Measurements from ENCODE around the gene FOXE3.

FOXE3 gene

DNA sequence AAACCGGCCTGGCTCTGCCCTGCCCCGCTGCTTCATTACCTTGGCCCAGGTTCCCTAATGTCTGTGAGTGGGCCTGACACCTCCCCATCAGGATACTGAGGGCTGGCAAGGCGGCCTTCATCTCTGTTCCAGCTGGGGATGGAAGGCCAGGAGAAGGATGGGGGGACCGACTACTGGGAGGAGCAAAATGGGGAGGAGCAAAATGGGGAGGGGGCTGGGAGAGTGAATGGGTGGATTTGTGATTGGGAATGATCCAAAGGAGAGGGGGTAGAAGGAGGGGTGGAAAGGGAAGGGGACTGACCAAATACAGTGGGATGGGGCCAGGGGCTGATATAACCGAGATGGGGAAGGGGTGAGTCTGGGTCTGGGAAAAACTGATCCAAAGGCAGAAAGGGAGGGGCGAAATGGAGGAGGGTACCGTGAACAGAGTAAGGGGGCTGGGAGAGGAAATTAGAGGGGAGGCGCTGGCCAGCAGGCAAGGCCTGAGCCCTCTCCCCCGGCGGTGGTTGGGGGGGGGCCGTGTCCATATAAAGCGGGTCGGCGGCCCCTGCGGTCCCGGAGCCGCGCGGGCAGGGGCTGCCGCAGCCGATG, at the start of gene FOXE3:
Gene FOXE3 (plus strand): TSS at position 558 of the 591 bp plus-strand sequence. CDS start 31 bp downstream, at position 589.
- TF ChIP-seq Cebpa-rat (IDR thresholded peaks at IDR 0.05): no peak
- Histone ChIP-seq H3K4me2 (no peak within 1 kb of the TSS), H3K27ac (no peak within 1 kb of the TSS), H3K4me3 (no peak within 1 kb of the TSS), H4K20me1 (no peaks in the 10 kb centered on the region; a peak in 1 of 22 replicates), H3K9ac (no peak within 1 kb of the TSS), H3K9me3 (replicated peaks in 1 of 11) (peaks cover 9 to 18% (median 12%) of the 10 kb centered on the region in 11 experiments; a peak in 21 of 22 replicates), H3K4me1 (peaks cover 0 to 14% (median 2%) of the 10 kb centered on the region in 10 experiments; a peak in 7 of 20 replicates), H3K27me3 (peaks cover 33 to 46% (median 41%) of the 10 kb centered on the region in 11 experiments), H3K36me3 (no peaks in the 10 kb centered on the region)

DNA sequence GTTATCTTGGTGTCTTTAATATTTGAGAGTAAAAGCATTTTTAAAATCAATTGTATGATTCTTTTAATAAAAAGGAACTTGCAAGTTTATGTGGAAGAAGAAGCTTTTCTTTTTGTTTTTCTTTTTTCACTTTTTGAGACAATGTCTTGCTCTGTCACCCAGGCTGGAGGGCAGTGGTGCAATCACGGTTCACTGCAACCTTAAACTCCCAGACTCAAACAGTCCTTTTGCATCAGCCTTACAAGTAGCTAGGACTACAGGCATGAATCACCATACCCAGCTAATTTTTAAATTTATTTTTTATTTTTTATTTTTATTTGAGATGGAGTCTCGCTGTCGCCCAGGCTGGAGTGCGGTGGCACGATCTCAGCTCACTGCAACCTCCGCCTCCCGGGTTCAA, 48.4 kb upstream of the FOXE3 start:
- TF ChIP-seq Cebpa-rat (IDR thresholded peaks at IDR 0.05): no peak
- no peaks in the 10 kb centered on the region for H3K27me3 ChIP-seq

DNA sequence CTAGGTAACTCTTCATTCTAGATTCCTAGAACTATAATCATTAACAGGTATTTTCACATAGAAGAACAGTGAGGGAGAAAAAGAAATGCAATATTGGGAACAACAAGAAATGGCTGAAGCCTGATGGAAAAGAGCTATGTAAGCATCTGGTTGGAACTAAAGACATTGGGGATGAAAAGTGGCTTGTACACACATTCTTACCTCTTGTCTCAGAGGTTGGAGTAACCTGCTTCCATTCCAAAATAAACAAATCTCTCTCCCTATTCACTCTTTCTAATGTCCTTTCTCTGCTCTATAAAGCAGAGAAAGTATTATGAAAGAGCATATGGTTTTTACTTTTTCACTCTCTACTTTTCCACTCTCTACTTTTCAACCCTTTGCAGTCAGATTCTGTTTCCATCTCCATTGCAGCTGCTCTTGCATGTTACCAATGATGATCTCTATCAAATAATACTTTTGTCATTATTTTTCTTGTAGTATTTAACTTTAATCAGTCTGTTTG, 45.0 kb upstream of the FOXE3 start:
- H3K36me3 ChIP-seq: peaks cover 76 to 89% (median 80%) of the 10 kb centered on the region in 11 experiments
- H3K4me2 ChIP-seq: no peak overlapping the region
- H3K27ac ChIP-seq: no peak overlapping the region
- no peaks in the 10 kb centered on the region for H3K4me1 ChIP-seq
- peaks cover 11 to 28% (median 20%) of the 10 kb centered on the region in 11 experiments; a peak in 18 of 22 replicates for H4K20me1 ChIP-seq
- no peak overlapping the region for H3K9ac ChIP-seq
- no peak overlapping the region for H3K4me3 ChIP-seq
- H3K27me3 ChIP-seq: no peaks in the 10 kb centered on the region
- no peaks in the 10 kb centered on the region for H3K9me3 ChIP-seq (replicated peaks in 1 of 11)
- no peak for TF ChIP-seq Cebpa-rat (IDR thresholded peaks at IDR 0.05)

More for the DNA sequence above, 48.4 kb upstream of the FOXE3 start:
- Histone ChIP-seq H3K4me3 (no peak overlapping the region), H3K36me3 (peaks cover 43 to 64% (median 57%) of the 10 kb centered on the region in 11 experiments), H3K4me1 (peaks cover 0 to 6% (median 0%) of the 10 kb centered on the region in 10 experiments; a peak in 1 of 20 replicates), H4K20me1 (peaks cover 29 to 62% (median 52%) of the 10 kb centered on the region in 11 experiments; a peak in 20 of 22 replicates), H3K27ac (no peak overlapping the region), H3K4me2 (no peak overlapping the region), H3K9me3 (replicated peaks in 1 of 11) (no peaks in the 10 kb centered on the region), H3K9ac (no peak overlapping the region)

DNA sequence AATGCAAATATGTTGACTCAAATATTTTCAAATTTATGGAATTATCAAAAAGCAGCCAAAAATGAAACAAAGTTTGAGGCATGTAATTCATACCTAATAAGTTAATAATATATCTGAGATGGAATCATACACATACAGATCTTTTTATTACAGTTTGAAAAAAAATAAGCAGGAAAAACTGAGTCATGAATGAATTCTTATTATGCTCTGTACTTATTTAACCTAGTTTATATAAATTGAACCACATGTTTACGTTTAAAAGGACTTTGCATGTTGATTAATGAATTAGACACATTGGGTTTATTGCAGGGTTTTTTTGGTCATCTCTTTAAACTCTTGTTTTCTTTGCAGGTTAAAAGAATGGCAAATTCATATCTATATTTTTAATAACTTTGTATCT, 41.6 kb upstream of the FOXE3 start:
- H3K27me3 ChIP-seq: no peaks in the 10 kb centered on the region
- no peak overlapping the region for H3K9ac ChIP-seq
- peaks cover 84 to 100% (median 92%) of the 10 kb centered on the region in 11 experiments for H3K36me3 ChIP-seq

DNA sequence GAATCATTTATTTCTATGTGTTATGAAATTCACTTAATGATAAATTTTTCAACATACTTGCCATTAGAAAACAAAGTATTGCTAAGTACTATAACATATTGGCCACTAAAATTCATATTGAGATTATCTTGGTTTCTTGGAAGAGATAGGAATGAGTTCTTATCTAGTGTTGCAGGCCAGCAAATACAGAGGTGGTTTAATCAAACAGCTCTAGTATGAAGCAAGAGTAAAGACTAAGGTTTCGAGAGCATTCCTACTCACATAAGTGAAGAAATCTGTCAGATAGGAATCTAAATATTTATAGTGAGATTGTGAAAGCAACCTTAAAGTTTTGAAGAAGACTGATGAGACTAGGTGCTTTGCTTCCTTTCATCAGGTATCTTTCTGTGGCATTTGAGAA, 37.9 kb upstream of the FOXE3 start:
- no peak overlapping the region for H3K4me2 ChIP-seq
- H3K9ac ChIP-seq: no peak overlapping the region
- no peak overlapping the region for H3K4me3 ChIP-seq
- no peaks in the 10 kb centered on the region for H3K27me3 ChIP-seq
- no peak for TF ChIP-seq Cebpa-rat (IDR thresholded peaks at IDR 0.05)
- H3K27ac ChIP-seq: no peak overlapping the region
- H4K20me1 ChIP-seq: peaks cover 0 to 6% (median 0%) of the 10 kb centered on the region in 11 experiments; a peak in 2 of 22 replicates
- H3K9me3 ChIP-seq (replicated peaks in 1 of 11): no peaks in the 10 kb centered on the region
- H3K36me3 ChIP-seq: peaks cover 80 to 100% (median 89%) of the 10 kb centered on the region in 11 experiments
- peaks cover 0 to 11% (median 4%) of the 10 kb centered on the region in 10 experiments; a peak in 9 of 20 replicates for H3K4me1 ChIP-seq

More for the DNA sequence above, 41.6 kb upstream of the FOXE3 start:
- Histone ChIP-seq H3K27ac (no peak overlapping the region), H4K20me1 (peaks cover 0 to 6% (median 0%) of the 10 kb centered on the region in 11 experiments; a peak in 1 of 22 replicates), H3K4me3 (no peak overlapping the region), H3K9me3 (replicated peaks in 1 of 11) (no peaks in the 10 kb centered on the region), H3K4me2 (no peak overlapping the region), H3K4me1 (peaks cover 0 to 8% (median 3%) of the 10 kb centered on the region in 10 experiments; a peak in 9 of 20 replicates)
- TF ChIP-seq Cebpa-rat (IDR thresholded peaks at IDR 0.05): no peak

DNA sequence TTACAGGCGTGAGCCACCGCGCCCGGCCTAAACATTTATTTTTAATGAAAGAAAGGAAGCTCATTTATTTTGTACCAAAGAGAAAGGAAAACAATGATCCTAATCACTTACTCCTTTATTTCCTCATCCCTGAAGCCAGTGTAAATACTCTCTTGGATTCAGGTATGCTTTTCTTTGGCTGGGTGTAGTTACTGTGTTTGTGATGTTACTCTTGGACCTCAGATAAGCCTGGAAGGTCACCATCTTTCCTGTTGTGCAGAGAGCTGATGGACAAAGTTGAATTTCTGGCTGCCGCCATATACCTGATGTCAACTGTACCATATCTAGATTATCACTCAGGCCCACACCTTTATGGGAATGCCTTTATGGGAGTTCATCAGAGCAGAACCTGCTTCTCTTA, 35.4 kb upstream of the FOXE3 start:
- no peak for TF ChIP-seq Cebpa-rat (IDR thresholded peaks at IDR 0.05)

DNA sequence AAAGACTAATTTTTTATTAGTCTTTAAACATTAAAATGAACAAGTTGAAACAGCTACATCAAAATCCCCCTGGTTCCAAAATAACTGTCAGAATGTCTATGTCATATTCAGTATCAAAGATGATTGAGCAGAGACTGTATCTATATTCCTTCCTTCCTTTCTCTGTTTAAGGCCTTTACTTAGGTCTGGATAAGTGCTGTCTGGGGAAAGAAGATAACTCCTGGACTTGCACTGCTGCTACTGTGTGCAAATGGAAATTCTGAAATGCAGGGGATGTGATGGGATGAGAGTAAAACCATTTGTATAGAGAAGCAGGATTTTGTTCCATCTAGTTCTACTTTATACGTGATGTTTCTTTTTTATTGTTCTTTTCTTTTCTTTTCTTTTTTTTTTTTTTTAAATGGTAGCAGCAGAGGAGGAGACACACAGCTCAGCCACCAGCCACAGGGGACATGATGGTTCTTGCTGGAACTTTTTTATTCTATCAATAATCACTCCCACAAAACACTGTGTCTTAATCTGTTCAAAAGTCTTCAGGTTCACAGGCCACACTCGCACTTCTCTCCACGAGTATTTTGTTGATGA, 33.6 kb upstream of the FOXE3 start:
- no peak overlapping the region for H3K4me3 ChIP-seq
- H3K9me3 ChIP-seq (replicated peaks in 1 of 11): no peaks in the 10 kb centered on the region
- H3K4me1 ChIP-seq: peaks cover 0 to 11% (median 4%) of the 10 kb centered on the region in 10 experiments; a peak in 9 of 20 replicates
- H3K27me3 ChIP-seq: no peaks in the 10 kb centered on the region
- H3K27ac ChIP-seq: no peak overlapping the region
- peaks cover 48 to 91% (median 57%) of the 10 kb centered on the region in 11 experiments for H3K36me3 ChIP-seq
- no peak overlapping the region for H3K9ac ChIP-seq
- H4K20me1 ChIP-seq: peaks cover 0 to 7% (median 0%) of the 10 kb centered on the region in 11 experiments; a peak in 2 of 22 replicates
- no peak overlapping the region for H3K4me2 ChIP-seq
- no peak for TF ChIP-seq Cebpa-rat (IDR thresholded peaks at IDR 0.05)

More for the DNA sequence above, 35.4 kb upstream of the FOXE3 start:
- Histone ChIP-seq H3K4me1 (peaks cover 0 to 11% (median 4%) of the 10 kb centered on the region in 10 experiments; a peak in 9 of 20 replicates), H3K9ac (no peak overlapping the region), H4K20me1 (peaks cover 0 to 6% (median 0%) of the 10 kb centered on the region in 11 experiments; a peak in 2 of 22 replicates), H3K27me3 (no peaks in the 10 kb centered on the region), H3K4me3 (no peak overlapping the region), H3K4me2 (no peak overlapping the region), H3K36me3 (peaks cover 60 to 100% (median 67%) of the 10 kb centered on the region in 11 experiments), H3K9me3 (replicated peaks in 1 of 11) (no peaks in the 10 kb centered on the region), H3K27ac (no peak overlapping the region)

DNA sequence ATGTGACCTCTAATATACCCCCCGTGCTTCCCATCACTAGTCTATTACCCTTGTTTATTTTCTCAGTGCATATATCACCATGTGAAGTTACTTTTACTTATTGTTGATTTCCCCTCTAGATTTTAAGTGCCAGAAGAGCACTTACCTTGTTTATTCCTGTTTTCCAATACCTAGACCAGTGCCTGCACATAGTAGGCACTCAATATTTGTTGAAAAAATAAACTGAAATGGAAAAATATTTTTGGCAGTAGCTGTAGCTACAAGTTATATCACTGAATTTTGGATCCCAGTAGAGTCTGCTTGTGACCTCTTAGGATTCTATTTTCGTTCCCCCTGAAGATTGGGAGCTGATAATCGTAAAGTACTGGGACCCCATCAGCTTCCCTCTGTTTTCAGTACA, 32.0 kb upstream of the FOXE3 start:
- H3K4me1 ChIP-seq: peaks cover 0 to 7% (median 2%) of the 10 kb centered on the region in 10 experiments; a peak in 9 of 20 replicates
- H3K27ac ChIP-seq: no peak overlapping the region
- no peak for TF ChIP-seq Cebpa-rat (IDR thresholded peaks at IDR 0.05)

DNA sequence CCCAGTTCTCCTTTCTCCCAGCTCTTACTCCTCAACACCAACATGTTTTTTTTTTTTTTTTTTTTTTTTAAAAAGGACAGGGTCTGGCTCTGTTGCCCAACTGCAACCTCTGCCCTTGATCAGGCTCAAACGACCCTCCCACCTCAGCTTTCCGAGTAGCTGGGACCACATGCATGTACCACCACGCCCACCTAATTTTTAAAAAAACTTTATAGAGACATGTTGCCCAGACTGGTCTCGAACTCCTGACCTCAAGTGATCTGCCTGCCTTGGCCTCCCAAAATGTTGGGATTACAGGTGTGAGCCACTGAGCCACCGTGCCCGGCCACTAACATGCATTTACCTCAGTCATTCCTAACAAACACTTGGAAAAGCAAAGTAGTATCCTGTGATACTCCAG, 31.1 kb upstream of the FOXE3 start:
- Histone ChIP-seq H3K27me3 (no peaks in the 10 kb centered on the region), H3K9me3 (replicated peaks in 1 of 11) (no peaks in the 10 kb centered on the region), H3K36me3 (peaks cover 29 to 66% (median 38%) of the 10 kb centered on the region in 11 experiments), H3K4me3 (no peak overlapping the region), H3K9ac (no peak overlapping the region), H4K20me1 (peaks cover 0 to 20% (median 0%) of the 10 kb centered on the region in 11 experiments; a peak in 3 of 22 replicates), H3K4me2 (no peak overlapping the region), H3K4me1 (no peaks in the 10 kb centered on the region), H3K27ac (no peak overlapping the region)
- no peak for TF ChIP-seq Cebpa-rat (IDR thresholded peaks at IDR 0.05)

More for the DNA sequence above, 32.0 kb upstream of the FOXE3 start:
- Histone ChIP-seq H3K4me2 (no peak overlapping the region), H3K9ac (no peak overlapping the region), H4K20me1 (peaks cover 0 to 20% (median 0%) of the 10 kb centered on the region in 11 experiments; a peak in 4 of 22 replicates), H3K4me3 (no peak overlapping the region), H3K9me3 (replicated peaks in 1 of 11) (no peaks in the 10 kb centered on the region), H3K27me3 (no peaks in the 10 kb centered on the region), H3K36me3 (peaks cover 37 to 75% (median 45%) of the 10 kb centered on the region in 11 experiments)
